Measurements from ENCODE around the gene INO80.
"Not testable (repeated sequence)": the region's sequence is repeated elsewhere in the genome, so short reads cannot be mapped to it uniquely, and the experiment has no call there.

Gene INO80

GRCh38 chr15:40964634-40965033, 151.4 kb downstream of the INO80 start:
- TF ChIP-seq, protein P1, sequence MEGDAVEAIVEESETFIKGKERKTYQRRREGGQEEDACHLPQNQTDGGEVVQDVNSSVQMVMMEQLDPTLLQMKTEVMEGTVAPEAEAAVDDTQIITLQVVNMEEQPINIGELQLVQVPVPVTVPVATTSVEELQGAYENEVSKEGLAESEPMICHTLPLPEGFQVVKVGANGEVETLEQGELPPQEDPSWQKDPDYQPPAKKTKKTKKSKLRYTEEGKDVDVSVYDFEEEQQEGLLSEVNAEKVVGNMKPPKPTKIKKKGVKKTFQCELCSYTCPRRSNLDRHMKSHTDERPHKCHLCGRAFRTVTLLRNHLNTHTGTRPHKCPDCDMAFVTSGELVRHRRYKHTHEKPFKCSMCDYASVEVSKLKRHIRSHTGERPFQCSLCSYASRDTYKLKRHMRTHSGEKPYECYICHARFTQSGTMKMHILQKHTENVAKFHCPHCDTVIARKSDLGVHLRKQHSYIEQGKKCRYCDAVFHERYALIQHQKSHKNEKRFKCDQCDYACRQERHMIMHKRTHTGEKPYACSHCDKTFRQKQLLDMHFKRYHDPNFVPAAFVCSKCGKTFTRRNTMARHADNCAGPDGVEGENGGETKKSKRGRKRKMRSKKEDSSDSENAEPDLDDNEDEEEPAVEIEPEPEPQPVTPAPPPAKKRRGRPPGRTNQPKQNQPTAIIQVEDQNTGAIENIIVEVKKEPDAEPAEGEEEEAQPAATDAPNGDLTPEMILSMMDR (IDR thresholded peaks at IDR 0.05; ENCODE audit: low read depth, low read length) = no peak
- no peak for DNase-seq (ENCODE audit: extremely low read depth, low read depth)

DNA sequence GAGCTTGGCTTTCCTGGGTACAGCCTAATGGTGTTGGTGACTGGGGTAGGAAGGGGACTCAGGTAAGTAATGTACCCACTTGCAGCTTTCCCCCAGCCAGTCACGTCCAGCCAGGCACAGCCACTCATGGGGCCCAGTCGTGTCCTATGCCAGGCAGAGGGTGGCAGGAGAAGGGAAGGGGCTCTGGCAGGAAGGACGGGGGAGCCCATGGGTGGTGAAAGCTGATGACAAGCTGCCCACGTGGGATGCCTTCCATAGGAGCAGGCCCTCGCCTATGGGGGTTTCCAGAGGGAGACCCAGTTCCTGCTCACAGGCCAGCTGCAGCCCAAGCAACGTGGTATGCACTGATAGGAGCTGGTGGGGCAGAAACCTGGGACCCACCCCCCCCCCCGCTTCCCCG, 152.1 kb downstream of the INO80 start:
- TF ChIP-seq, protein P1 (IDR thresholded peaks at IDR 0.05; ENCODE audit: low read depth, low read length) = no peak

GRCh38 chr15:40963201-40963600, 152.9 kb downstream of the INO80 start:
- TF ChIP-seq, protein P1 (IDR thresholded peaks at IDR 0.05; ENCODE audit: low read depth, low read length) = no peak
- no peak for DNase-seq (ENCODE audit: extremely low read depth, low read depth)

More for the DNA sequence above, 152.1 kb downstream of the INO80 start:
- no peak for DNase-seq (ENCODE audit: extremely low read depth, low read depth)

DNA sequence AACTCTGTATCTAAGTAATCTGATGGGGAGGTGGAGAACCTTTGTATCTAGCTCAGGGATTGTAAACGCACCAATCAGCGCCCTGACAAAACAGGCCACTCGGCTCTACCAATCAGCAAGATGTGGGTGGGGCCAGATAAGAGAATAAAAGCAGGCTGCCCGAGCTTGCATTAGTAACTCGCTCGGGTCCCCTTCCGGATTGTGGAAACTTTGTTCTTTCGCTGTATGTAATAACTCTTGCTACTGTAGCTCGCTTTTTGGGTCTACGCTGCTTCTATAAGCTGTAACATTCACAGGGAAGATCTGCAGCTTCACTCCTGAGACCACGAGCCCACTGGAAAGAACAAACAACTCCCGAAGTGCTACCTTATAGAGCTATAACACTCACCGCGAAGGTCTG, 153.8 kb downstream of the INO80 start:
- DNase-seq (ENCODE audit: extremely low read depth, low read depth) = not testable (repeated sequence)

DNA sequence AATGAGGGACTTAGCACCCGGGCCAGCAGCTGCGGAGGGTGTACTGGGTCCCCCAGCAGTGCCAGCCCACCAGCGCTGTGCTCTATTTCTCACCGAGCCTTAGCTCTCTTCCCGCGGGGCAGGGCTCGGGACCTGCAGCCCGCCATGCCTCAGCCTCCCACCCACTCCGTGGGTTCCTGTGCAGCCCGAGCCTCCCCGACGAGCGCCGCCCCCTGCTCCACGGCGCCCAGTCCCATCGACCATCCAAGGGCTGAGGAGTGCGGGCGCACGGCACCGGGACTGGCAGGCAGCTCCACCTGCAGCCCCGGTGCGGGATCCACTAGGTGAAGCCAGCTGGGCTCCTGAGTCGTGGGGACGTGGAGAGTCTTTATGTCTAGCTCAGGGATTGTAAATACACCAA, 154.3 kb downstream of the INO80 start:
- DNase-seq (ENCODE audit: extremely low read depth, low read depth) = not testable (repeated sequence)

DNA sequence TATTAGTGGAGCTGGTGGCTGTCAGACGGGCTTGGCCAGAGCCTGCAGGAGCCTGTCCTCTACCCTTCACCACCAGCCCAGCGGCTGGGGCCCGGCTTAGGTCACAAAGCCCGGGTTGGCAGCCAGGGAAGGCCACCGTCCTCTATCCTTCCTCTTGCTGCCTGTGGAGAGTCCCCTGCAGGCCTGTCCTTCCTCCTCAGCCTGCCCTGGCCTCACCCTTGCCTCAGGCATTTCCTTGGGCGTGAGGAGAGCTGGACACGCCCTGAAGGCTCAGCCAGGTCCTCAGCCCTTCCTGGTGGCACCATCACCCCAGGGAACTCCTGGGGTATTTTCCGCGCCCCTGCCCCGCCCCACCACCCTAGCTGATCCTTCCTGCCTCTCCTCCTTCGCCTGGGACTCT, 155.2 kb downstream of the INO80 start:
- DNase-seq (ENCODE audit: extremely low read depth, low read depth) = no peak
- TF ChIP-seq, protein P1 (IDR thresholded peaks at IDR 0.05; ENCODE audit: low read depth, low read length) = no peak

DNA sequence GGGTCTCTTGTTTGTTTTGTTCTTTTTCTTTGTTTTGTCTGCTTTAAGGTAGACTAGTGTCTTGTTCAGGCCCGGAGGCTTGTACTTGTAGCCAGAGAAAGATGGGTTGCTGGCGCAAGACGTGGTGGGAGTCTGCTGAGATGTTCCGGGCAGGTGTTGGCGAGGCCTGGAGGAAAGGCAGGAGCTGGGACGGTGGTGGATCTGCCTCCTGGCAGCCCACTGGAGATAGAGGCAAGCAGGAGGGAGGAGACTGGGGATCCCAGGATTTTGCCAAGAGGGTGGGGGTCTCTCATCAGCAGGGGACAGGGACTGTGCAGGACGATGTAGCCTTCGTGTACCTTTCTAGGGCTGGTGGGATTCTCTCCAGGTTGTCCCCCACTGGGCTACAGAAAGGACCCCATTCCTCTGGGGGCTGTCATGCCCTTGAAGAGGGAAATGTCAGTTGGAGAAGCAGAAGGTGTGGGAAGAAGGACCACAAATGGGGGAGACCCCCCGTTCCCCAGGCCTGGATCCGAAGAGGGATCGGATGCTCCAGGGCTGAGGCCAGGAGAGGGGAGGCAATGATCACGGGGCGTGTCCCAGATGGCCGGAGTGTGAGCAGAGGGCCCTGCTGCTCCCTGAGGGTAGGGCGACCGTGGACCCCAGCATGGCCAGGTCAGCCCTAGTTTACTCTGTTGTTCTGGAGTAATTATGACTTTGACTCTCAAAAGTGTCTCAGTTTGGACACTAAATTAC, 155.8 kb downstream of the INO80 start:
- TF ChIP-seq, protein P1 (IDR thresholded peaks at IDR 0.05; ENCODE audit: low read depth, low read length) = no peak
- no peak for DNase-seq (ENCODE audit: extremely low read depth, low read depth)

DNA sequence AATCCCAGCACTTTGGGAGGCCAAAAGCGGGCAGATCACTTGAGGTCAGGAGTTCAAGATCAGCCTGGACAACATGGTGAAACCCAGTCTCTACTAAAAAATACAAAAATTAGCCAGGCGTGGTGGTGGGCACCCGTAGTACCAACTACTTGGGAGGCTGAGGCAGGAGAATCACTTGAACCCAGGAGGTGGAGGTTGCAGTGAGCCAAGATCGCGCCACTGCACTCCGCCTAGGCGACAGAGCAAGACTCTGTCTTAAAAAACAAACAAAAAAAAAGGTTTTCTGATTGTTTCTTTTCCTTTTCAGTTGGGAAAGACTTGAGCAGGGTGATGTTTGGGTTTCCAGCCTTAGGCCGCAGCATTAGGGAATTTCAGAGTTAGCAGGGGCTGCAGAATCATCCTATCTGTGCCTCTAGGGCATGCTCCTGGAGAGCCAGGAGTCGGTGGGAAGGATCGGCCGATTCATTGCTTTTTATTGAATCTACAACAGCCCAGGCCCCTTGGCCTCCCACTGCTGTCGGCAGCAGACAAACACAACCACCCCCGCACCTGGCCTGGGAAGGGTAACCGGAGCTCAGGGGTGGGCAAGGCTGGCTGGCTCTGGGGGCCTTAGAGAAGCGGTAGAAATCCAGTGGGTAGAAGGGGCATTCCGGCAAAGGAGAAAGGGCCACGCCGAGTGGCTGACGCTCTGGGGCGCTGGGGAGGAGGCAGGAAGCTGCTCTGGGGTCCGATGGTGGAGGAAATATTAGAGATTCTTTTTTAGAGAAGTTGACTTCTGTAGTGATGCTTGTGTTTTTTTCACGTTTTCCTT, 156.5 kb downstream of the INO80 start:
- DNase-seq (ENCODE audit: extremely low read depth, low read depth) = no peak
- TF ChIP-seq, protein P1 (IDR thresholded peaks at IDR 0.05; ENCODE audit: low read depth, low read length) = no peak
